ENCODE results near the gene ADAMTSL1.

ADAMTSL1 gene

GRCh38 chr9:18594837-18595236 is 120.9 kb downstream of the ADAMTSL1 start:
- TF ChIP-seq CTCF (conservative IDR thresholded peaks at IDR 0.05; ENCODE audit: control insufficient read depth, insufficient read depth, low read depth, low read length): no peak
- H3K4me3 ChIP-seq (ENCODE audit: control insufficient read depth, low read depth, low read length): no peak overlapping the region
- peak; percentile 58 for DNase-seq (ENCODE audit: low read depth)

GRCh38 chr9:18595597-18595996 is 121.6 kb downstream of the ADAMTSL1 start:
- H3K4me3 ChIP-seq (ENCODE audit: control insufficient read depth, low read depth, low read length): no peak overlapping the region
- no peak for TF ChIP-seq CTCF (conservative IDR thresholded peaks at IDR 0.05; ENCODE audit: control insufficient read depth, insufficient read depth, low read depth, low read length)
- DNase-seq (ENCODE audit: low read depth): peak; percentile 10

GRCh38 chr9:18596920-18597319 is 123.0 kb downstream of the ADAMTSL1 start:
- no peak for TF ChIP-seq CTCF (conservative IDR thresholded peaks at IDR 0.05; ENCODE audit: control insufficient read depth, insufficient read depth, low read depth, low read length)
- peak; percentile 91 for DNase-seq (ENCODE audit: low read depth)
- no peak overlapping the region for H3K4me3 ChIP-seq (ENCODE audit: control insufficient read depth, low read depth, low read length)

GRCh38 chr9:18598969-18599368 is 125.0 kb downstream of the ADAMTSL1 start:
- DNase-seq (ENCODE audit: low read depth): no peak
- TF ChIP-seq CTCF (conservative IDR thresholded peaks at IDR 0.05; ENCODE audit: control insufficient read depth, insufficient read depth, low read depth, low read length): no peak
- no peak overlapping the region for H3K4me3 ChIP-seq (ENCODE audit: control insufficient read depth, low read depth, low read length)

GRCh38 chr9:18601026-18601425 is 127.1 kb downstream of the ADAMTSL1 start:
- peak; percentile 49 for DNase-seq (ENCODE audit: low read depth)
- no peak for TF ChIP-seq CTCF (conservative IDR thresholded peaks at IDR 0.05; ENCODE audit: control insufficient read depth, insufficient read depth, low read depth, low read length)
- H3K4me3 ChIP-seq (ENCODE audit: control insufficient read depth, low read depth, low read length): no peak overlapping the region

- H3K4me3 ChIP-seq (ENCODE audit: control insufficient read depth, low read depth, low read length): no peak overlapping the region
- peak; percentile 50 for DNase-seq (ENCODE audit: low read depth)
- no peak for TF ChIP-seq CTCF (conservative IDR thresholded peaks at IDR 0.05; ENCODE audit: control insufficient read depth, insufficient read depth, low read depth, low read length)
These were observed 128.0 kb downstream of the ADAMTSL1 start for GRCh38 chr9:18601956-18602355.
